SK-N-SH (cell line): ENCODE results near the gene ROBO1.

Source experiments
- EP300 ChIP-seq, 2 experiments: IDR thresholded peaks; 2 replicates each; pipeline versions ENCODE4 v1.4.0 to v1.6.1; 2012; ENCODE audit warnings: borderline replicate concordance in 1 of 2, low read depth in 1 of 2, low read length in 1 of 2
- GABPA ChIP-seq: IDR thresholded peaks from 2 replicates; pipeline ENCODE4 v1.4.0; 2012; ENCODE audit warnings: low read depth, mild to moderate bottlenecking
- JUND ChIP-seq: IDR thresholded peaks from 2 replicates; pipeline ENCODE4 v1.4.0; 2012
- RCOR1 ChIP-seq: fragments of 150-350 bp; IDR thresholded peaks from 2 replicates; pipeline ENCODE4 v1.6.1; 2017; ENCODE audit warnings: antibody characterized with exemption, low read length
- USF1 ChIP-seq: IDR thresholded peaks from 2 replicates; pipeline ENCODE4 v1.4.0; 2012; ENCODE audit warnings: low read depth, borderline replicate concordance
- TF ChIP-seq, protein P1 (sequence below): fragments of 200-600 bp; sonication (generic); IDR thresholded peaks from 2 replicates; pipeline ENCODE4 v1.6.1; 2017; ENCODE audit warnings: antibody characterized with exemption, mild to moderate bottlenecking, moderate library complexity

DNA sequence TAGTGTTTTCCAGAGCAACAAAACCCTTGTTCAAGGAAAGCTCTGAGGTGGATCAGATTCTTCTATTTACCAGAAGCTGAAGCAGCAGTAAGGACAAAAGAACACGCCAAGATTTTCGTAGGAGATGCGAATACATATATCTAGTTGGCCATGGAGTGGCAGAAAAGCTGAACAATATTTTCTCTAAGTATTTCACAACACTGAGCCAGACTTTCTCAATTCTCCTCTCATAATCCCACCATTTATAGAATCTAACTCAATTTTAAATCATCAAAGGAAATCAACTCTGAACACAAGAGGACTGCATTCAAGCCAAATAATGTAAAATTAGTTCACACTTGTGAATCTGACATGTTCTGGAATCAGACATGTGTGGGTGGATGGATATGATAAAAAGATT lies 775.0 kb downstream of the ROBO1 start:
- TF ChIP-seq, protein P1, sequence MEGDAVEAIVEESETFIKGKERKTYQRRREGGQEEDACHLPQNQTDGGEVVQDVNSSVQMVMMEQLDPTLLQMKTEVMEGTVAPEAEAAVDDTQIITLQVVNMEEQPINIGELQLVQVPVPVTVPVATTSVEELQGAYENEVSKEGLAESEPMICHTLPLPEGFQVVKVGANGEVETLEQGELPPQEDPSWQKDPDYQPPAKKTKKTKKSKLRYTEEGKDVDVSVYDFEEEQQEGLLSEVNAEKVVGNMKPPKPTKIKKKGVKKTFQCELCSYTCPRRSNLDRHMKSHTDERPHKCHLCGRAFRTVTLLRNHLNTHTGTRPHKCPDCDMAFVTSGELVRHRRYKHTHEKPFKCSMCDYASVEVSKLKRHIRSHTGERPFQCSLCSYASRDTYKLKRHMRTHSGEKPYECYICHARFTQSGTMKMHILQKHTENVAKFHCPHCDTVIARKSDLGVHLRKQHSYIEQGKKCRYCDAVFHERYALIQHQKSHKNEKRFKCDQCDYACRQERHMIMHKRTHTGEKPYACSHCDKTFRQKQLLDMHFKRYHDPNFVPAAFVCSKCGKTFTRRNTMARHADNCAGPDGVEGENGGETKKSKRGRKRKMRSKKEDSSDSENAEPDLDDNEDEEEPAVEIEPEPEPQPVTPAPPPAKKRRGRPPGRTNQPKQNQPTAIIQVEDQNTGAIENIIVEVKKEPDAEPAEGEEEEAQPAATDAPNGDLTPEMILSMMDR = no peak
- TF ChIP-seq GABPA = no peak
- no peak for TF ChIP-seq USF1
- TF ChIP-seq EP300 (IDR thresholded peaks at IDR 0.05; ENCODE audit: borderline replicate concordance in 1 of 2, low read depth in 1 of 2, low read length in 1 of 2) = no peak
- TF ChIP-seq JUND = no peak
- no peak for TF ChIP-seq RCOR1
